Stimulated activated CD4-positive, alpha-beta T cell treated with anti-CD3 and anti-CD28 coated beads, Interleukin-15, amount 100 ng/mL, for 24 hours (primary cell): Measurements from ENCODE around the gene CEMP1.

ENCODE experiments used
- DNase-seq: peaks from one replicate; pipeline ENCODE4 v3.0.0-alpha.2; 2020

CEMP1 gene

DNA sequence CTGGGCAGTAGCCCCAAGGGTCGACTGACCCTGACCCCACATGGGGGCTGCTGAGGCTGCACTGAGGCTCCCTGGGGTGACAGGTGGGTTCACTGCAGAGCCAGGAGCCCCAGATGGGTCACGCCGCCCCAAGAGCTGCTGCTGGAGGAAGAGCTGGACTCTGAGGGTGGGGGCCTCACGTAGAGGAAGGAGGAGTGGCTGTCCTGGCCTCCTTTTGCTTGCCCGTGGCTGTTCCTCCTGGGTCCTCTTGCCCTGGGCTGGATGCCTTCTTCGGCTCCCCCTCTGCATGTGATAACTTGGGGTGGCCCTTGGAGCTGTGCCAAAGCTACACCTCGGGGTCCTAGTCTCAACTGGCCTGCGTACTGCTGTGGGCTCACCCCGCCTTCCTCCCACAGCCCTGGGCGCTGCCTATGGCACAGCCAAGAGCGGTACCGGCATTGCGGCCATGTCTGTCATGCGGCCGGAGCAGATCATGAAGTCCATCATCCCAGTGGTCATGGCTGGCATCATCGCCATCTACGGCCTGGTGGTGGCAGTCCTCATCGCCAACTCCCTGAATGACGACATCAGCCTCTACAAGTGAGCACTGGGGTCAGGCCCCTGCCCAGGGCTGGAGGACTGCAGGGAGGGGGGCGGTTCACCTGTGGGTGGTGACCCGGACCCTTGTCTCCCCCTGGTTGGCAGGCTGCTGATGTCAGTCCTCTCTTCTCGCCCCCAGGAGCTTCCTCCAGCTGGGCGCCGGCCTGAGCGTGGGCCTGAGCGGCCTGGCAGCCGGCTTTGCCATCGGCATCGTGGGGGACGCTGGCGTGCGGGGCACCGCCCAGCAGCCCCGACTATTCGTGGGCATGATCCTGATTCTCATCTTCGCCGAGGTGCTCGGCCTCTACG lies 12.1 kb downstream of the CEMP1 start:
- no peak for DNase-seq

DNA sequence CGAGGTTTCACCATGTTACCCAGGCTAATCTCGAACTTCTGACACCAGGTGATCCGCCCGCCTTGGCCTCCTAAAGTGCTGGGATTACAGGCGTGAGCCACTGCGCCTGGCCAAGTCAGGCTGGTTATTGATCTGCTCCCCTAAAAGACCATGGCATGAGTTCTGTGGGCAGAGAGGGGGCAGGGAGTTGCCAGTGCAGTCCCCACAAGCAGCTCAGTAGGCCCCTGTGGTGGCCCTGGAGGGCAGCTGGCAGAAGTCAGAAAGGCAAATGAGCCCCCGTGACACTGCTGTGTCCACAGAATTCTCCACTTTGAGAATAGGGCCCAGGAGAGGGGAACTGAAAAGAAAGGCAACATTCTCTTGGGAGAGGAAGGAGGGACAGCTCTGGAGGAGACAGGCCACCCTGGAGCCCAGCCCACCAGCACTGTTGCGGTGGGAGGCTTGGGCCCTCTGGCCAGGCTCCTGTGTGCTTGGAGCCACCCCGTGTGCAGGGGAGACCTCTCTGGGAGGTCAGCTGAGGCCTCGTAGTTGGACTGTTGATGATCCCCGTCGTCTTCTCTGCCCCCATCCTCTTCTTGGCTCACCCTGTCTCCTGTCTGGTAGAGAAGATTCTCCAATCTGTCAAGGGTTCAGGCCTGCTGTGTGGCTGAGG lies 13.1 kb downstream of the CEMP1 start:
- DNase-seq: no peak

DNA sequence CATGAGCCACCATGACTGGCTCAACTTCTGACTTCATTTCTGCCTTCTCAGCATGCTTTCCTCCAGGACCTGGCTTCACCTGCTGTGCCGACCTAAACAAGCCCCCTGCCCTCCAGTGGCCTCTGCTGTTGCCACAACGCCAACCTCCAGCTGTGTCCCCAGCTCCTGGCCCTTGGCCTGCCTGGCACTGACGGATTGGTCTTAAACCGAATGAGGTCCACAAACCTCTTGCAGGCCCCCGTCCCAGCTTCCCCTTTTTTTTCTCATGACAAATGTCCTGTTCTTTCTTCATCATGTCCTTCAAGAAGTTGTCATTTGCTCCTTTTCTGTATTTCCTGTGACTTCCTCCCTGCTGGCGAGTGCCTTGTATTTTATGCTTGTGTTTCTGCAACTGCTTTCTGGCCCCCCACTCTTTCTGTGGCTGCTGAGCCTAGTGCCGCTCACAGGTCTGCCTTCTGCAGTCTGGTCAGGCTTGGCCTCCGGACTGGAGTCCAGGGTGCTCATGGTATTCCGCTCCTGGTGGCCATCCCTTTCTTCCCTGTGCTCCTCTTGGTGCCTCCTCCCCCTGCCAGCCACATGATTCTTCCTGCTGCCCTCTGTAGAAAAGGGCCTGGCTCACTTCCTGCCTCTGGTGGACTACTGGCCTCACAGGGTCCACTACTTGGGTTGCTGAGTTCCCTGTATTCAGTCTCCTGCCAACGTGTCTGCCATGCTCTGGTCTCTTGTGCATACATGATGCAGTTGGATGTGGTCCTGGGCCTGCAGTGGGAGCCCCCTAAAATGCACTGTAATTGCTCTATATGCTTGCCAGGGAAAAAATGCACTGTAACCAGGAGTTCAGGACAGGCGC lies 14.6 kb downstream of the CEMP1 start:
- DNase-seq: no peak

DNA sequence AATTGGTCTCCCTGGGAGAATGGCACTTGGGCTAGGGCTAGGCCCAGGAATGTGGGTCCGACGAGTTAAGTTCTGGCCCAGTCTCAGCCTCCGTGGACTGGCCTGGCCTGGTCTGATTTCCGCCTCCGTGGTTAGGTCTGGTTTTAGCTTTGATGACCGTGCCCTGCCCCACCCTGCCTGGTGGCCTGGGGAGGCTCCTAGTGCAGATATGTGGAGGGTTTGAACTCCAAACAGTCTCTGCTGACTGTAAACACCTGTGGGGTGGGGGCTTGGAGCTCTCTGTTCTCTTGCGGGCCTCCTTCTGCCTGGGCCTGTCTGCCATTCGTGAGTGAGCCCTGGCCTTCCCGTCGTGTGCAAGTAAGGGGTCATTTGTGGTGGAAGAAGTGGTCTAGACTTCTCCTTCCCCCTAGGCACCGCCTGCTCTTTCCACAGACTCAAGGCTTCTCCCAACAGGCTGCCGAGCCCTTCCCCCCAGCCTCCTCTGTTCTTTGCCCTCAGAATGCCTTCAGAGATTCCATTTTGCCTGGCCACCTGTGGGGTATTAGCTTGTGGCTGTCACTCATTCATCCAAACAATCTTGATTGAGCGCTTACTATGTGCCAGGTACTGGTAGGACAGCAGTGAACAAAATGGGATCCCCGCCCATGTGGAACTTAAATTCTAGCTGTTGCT lies 15.9 kb downstream of the CEMP1 start:
- no peak for DNase-seq

DNA sequence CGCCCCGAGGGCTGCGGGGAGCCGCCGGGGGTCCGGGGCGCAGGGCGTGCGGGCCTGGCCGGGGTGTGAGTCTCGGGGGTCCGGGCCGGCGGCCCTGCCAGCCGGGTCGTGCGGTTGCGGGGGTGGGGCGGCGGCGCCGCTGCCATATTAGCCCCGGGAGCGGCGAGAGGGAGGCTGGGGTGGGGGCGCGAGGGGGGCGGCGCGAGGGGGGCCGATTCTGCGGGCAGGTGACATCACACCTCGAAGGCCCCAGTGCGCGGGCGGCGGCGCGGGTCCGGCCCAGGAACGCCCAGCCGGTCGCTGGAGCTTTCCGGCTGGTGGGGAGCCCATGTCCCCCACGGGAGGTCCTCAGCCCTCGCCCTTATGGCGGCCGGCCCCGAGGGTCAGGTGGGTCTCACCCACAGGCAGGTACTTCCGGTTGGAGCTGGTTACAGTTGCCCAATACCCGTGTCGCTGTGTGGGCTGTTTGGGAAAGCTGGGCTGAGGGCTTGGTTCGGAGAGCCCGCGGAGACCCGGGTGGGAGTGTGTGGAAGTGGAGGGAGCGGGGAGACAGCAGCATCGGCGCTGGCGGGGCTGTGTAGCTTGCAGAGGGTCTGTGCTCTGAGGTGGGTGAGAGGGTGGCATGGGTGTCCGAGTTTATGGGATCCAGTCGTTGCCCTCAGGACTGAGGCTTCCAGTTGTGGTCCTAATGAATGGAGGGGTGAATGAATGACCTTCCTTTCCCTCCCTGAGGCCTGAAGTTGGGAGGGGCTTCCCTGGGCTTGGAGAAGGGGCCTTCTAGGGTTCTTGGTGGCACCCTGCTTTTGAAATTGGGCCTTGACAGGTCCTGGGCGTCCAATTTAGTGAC lies 16.7 kb downstream of the CEMP1 start:
- DNase-seq: peak; percentile 46

DNA sequence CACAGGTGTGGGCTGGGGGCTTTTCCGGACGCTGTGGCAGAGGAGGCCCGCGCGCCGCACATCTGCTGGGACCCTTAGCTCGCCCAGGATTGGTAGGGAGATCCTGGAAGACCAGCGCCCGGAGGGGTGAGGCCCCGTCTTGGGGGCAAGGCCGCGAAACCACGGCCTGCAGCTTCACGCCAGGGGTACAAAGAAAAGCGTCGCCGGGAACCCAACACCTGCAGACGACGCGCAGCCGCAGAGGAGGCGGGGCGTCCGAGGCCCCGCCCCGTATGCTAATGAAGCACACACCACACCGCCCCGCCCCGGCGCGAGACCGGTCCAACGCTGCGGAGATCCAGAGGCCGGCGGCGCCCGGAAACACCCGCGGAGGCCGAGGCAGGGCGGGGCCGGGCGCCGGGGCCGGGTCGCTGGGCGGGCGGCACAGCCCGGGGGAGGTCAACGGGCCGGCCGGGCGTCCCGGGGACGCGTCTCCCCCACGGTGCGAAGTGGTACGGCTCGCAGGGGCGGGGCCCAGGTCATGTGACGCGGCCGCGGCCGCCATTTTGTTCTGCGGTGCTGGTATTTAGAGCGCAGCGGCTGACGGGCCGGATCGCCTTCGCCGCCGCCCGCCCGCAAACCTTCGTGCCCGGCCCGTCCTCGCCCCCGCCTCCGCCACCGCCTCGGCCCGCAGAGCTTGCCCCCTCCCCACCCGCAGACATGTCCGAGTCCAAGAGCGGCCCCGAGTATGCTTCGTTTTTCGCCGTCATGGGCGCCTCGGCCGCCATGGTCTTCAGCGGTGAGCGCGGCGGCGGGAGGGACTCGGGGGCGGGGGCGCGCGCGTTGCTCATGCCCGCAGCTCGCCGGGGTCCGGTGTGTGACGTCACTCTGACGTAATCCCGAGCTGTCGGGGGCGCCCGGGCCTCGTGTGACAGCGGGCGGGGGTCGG lies 17.5 kb downstream of the CEMP1 start, which contains the start of gene ATP6V0C:
Gene ATP6V0C (plus strand): TSS at position 548 of the 928 bp plus-strand sequence. CDS start 152 bp downstream, at position 700.
- peak; percentile 92 for DNase-seq

DNA sequence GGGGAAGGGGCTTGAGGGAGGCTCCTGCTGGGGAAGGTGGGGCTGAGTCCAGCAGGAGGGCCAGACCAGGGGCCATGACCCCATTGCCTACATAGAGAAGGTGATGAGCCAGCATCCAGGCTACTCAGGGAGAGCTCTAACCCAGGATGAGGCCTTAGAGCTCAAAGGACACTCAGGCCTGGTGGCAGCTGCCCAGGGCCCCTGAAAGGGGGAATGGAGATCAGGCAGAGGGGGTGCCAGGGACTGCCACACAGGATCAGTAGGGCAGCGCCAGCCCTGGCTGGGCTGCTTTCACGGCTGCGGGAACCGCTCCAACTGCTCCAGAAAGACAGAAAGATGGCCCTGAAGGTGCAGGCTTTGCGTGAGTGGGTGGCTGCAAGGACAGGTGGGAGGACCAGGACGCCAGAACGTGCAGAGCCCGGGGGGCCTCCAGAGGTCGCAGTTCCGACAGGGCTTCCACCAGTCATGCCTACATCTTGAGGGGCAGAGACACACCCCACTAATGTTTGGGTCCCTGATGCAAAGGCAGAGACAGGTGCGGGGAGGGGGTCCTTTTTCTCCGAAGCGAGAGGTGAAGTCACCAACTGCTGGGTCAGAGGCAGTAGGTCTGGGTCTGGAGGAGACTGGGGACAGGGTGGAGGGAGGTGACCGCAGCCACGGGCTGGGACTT lies 18.3 kb downstream of the CEMP1 start:
- DNase-seq: no peak

DNA sequence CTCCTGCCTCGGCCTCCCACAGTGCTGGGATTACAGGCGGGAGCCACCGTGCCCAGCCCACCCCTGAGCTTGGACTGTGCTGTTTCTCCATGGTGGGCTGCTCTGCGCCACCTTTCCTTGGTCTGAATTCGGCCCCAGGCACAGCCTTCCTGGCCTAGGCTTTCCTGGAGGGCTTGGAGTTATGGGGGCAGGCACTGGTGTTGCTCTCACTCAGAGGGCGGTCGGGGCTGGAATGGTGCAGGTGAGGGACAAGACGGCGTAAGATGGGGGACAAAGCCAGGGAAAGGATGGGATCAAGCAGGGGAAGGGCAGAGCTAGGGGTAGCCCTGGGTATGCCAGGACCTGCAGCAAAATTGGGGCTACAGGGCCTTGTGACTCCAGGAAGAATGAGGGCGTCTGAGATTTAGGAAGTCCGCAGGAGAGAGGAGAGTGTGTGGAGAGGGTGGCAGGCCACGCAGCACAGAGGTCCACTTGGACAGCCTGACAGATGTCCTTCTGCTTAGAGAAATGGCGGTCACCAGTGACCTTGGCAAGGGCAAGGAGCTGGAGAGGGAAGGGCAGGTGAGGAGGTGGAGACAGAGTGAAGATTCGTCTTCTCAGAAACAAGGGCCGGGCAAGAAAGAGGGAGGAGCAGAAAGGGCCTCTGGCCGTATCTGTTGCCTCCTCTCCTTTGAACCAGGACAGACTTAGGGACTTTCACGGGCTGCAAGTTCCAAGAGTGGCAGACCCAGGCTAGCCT lies 19.0 kb downstream of the CEMP1 start:
- DNase-seq: no peak

DNA sequence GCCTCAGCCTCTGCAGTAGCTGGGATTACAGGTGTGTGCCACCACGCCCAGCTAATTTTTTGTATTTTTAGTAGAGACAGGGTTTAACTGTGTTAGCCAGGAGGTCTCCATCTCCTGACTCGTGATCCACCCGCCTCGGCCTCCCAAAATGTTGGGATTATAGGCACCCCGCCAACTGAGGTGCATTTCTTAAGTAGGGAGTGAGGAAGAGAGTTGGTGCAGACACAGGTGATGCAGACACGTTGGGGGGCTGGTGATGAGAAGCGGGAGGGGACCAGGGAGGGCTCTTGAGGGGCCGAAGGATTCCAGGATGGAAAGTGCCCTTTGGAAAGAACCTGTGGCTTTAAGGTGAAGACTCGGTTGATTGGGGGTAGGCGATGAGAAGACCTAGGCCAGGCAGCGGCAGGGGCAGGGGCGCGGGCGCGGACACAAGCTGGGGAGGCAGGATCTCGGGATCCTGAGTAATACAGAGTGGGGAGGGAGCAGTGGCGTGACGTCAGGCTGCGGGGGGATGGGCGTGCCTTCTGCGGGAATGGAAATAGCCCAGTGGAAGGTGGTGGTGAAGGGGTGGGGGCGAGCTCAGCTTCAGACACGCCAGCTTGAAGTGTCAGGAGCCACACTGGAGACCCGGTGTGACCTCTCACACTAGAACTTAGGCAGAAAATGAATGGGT lies 19.9 kb downstream of the CEMP1 start:
- no peak for DNase-seq

DNA sequence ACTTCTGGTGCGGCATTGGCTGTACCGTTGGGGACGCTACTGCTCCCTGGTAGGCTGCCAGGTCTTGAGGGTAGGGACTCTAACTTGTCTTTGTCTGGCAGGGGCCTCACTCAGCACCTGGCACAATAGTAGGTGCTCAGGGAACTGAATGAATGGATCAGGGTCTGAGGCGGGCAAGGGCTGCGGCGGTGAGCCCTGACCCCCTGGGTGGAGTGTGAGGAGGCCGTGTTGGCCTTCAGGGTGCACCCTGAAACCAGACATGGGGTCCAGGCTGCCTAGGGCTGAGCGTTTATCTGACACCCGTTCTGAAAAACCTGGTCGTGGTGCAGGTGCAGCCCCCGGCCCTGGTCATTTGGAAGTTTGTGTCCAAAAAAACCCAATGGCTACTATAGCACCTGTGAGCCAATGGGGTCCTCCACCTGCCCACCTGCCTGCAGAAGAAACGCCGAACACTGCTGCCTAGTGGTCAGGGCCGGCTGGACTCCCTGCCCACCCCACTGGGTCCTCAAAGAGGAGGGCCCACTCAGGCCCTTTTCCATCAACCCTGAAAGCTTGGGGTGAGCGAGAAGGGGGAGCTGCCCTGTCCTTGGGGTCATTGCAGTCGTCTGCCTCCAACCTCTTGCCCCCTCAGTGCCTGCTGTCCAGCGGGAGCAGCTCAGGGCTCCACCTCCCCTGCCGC lies 22.3 kb downstream of the CEMP1 start:
- DNase-seq: no peak

DNA sequence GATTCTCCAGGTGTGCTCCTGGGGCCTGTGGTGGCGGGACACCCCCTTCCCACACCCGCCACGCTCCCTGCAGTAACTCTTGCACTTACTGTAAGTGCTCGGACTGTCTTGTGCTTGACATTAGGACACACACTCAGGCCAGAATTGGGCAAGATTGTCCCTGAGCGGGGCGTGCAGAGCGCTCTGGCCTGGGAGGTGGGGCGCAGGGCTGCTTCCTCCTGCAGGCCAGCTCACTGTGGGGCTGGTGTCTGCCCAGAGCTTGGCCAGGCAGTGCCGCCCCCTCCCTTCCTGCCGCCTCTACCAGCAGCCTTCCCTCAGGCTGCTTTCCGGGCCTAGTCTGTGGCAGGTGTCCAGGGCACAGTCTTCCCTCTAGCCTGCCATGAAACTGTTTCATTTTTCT lies 23.5 kb downstream of the CEMP1 start:
- DNase-seq: no peak

DNA sequence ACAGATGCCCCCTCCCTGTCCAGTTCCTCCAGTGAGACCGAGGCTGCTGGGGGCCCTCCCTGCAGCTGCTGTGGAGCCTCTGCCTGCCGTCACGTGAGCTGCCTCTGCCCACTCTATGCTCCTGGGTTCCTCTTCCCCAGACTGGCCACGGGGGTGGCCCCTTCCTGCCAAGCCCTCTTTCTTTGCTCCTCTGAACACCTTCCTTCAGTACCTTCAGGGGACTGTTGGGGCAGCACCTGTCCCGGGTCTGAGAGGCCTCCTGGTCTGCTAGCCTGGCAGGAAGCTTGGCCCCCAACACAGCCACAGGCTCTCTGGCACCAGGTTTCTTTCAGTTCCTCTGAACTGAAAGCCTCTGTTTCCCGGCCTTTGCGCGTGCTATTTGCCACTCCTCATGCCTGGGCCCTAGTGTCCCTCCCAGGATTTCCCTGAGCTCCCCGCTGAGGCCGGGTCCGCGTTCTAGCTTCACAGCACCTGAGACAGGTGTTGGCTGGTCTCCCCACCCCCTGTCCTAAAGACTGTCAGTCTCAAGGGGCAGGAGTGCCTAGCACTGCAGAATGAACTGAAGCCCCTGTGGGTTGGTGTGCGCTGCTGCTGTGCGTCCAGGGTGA lies 24.1 kb downstream of the CEMP1 start:
- no peak for DNase-seq

DNA sequence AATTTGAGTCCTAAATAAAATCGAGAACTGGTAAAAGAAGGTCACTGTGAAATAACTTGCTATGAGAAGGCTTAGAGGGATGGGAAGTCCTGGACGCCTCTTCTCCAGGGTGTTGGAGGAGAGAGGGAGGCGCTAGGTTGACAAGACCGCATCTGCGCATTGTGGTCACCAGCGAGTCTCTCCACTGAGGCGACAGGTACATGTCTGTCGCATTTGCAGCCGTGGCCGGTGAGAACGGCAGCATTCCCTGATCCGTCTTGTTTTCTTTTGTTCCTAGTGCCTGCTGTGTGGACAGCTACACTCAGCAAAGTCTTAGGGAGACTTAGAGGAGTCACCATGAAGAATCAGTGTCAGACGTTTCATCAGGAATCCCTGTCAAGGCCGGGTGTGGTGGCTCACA lies 25.5 kb downstream of the CEMP1 start:
- no peak for DNase-seq

DNA sequence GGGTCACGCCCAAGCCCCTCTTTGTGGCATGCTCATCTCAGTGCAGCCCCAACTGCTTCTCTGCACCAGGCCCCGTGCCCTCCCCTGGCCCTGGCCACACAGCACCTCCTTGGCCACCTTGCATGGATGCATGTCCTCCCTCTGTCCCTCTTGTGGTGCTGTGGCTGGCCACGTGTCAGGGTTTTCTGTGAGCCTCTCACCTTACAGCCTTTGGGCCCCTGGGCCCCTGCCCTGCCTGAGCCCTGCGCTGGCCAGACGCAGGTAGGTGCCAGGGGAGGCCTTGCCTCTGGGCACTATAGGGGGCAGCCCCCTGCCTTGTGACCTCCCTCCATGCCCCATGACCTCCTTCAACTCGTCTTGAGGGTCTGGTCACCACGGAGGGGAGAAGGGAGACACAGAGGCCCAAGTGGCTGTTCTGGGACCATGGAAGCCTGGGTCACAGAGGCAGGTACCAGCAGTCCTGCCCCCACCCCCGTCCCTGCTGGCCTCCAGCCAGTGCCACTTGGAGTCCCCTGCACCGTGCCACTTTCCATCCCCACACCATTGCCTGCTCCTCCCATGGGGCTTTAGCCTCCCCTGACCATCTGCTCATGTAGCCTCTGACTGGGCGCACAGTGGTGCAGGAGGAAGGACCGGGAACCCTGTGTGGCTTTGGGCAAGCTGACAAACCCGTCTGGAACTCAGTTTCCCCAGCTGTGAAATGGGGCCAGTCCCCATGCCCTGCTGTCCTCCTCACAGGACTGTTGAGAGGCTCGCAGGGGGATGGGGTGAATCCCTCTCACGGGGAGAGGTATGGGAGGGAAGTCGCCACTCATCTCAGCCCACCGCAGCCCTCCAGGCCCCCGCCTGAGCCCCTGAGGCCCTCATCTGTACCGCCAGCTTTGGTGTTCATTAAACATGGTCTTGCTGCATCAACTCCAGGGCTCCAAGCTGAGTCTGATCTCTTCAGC lies 29.0 kb downstream of the CEMP1 start:
- DNase-seq: no peak

DNA sequence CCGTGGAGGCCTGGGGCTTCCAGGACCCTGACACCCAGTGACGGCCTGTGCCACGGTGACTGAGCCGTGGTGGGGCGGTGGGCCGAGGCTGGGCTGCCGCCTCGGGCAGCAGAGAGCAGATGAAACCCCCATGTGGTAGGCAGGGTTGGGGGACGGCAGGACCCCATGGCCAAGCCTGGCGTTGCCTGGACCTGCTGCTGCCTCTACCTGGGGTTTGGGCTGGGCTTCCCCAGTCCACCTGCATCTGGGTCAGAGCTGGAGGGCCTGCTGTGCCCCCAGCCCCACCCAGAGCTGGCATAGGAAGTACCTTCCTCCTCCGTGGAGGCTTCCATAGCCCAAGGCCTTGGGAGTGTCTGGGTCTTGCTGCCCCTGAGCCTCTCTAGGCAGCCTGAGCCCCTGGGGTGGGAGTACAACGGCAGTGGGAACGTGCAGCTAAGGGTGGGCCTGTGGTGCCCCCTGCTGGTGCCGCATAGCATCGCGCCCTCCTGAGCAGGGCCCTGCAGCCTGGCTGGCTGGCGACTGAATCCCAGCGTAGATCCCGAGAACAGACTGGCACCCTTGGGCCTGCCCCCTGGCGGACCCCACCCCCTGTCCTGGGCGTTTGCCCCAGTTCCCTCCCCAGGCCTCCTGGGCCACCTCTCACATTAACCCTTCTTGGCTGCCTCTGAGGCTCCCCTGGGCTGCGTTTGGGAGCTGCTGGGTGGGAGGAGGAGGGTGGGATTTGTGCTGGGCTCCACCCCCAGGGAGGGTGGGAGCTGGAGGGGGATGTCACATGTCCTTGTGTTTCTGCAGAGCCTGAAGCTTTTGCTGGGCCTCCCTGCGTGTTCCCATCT lies 30.1 kb downstream of the CEMP1 start:
- DNase-seq: peak; percentile 84
